ENCODE results near the gene TALDO1. TPM values are rescaled to one million over a fixed set of nuclear protein-coding genes. Genes with fewer than 3 reads are reported as not detected.
A peak's percentile ranks its signal among the peaks of the same experiment; 100 is the strongest.

The TALDO1 gene
- total RNA-seq, 1 experiment from 2014 or later = 173 TPM

GRCh38 chr11:720017-720641, 27.1 kb upstream of the TALDO1 start:
- intact Hi-C loops (cut with micrococcal nuclease; ENCODE audit: unreplicated experiment) = loop anchor here (5.0 to 10.0 kb wide), 2 partner anchors 58 to 165 kb away; no protein-coding TSS in a partner anchor
- peaks cover 32% of the 10 kb centered on the region for H3K27me3 ChIP-seq (replicated peaks; ENCODE audit: insufficient read depth, low read depth, low read length, poor library complexity)
- no peak overlapping the region for H3K27ac ChIP-seq (ENCODE audit: low read depth, low read length, poor library complexity, severe bottlenecking)
- no peaks in the 10 kb centered on the region for H3K36me3 ChIP-seq (ENCODE audit: insufficient read depth, low read length, poor library complexity, severe bottlenecking)
- POLR2A ChIA-PET (ENCODE audit: low non-redundant PET) = no interaction called here
- CTCF ChIA-PET = interaction anchor here (0.6 kb wide), 1 partner anchor 8 kb away, joined by 3 read pairs; no protein-coding TSS in a partner anchor
- BruUV-seq (replicated peaks) = no TSS peak
- no peak for DNase-seq (ENCODE audit: low spot score)
- no peaks in the 10 kb centered on the region for H3K4me1 ChIP-seq (ENCODE audit: insufficient read depth, low read length, poor library complexity, severe bottlenecking)
- H3K9me3 ChIP-seq (ENCODE audit: low read depth, low read length, poor library complexity, severe bottlenecking) = no peaks in the 10 kb centered on the region
- TF ChIP-seq, protein P1, sequence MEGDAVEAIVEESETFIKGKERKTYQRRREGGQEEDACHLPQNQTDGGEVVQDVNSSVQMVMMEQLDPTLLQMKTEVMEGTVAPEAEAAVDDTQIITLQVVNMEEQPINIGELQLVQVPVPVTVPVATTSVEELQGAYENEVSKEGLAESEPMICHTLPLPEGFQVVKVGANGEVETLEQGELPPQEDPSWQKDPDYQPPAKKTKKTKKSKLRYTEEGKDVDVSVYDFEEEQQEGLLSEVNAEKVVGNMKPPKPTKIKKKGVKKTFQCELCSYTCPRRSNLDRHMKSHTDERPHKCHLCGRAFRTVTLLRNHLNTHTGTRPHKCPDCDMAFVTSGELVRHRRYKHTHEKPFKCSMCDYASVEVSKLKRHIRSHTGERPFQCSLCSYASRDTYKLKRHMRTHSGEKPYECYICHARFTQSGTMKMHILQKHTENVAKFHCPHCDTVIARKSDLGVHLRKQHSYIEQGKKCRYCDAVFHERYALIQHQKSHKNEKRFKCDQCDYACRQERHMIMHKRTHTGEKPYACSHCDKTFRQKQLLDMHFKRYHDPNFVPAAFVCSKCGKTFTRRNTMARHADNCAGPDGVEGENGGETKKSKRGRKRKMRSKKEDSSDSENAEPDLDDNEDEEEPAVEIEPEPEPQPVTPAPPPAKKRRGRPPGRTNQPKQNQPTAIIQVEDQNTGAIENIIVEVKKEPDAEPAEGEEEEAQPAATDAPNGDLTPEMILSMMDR (conservative IDR thresholded peaks at IDR 0.05; ENCODE audit: low read depth, low read length) = no peak
- no peak for TF ChIP-seq EZH2 (IDR thresholded peaks at IDR 0.05; ENCODE audit: borderline replicate concordance, low read depth, low read length, poor library complexity, severe bottlenecking)
- H3K4me3 ChIP-seq (ENCODE audit: low read depth, low read length, poor library complexity, severe bottlenecking) = no peak overlapping the region

DNA sequence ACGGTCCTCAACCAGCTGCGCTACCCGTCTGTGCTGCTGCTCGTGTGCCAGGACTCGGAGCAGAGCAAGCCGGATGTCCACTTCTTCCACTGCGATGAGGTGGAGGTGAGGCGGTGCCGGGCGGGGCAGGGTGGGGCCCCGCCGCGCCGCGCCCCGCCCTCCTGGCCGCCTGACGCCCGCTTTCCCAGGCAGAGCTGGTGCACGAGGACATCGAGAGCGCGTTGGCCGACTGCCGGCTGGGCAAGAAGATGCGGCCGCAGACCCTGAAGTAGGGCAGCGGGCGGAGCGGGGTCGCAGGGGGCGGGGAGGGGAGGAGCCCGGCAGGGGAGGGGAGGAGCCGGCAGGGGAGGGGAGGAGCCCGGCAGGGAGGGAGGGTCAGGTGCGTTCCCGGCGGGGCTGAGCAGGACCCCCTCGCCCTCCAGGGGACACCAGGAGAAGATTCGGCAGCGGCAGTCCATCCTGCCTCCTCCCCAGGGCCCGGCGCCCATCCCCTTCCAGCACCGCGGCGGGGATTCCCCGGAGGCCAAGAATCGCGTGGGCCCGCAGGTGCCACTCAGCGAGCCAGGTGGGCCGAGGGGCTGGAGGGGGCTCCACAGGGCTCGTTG, 26.5 kb upstream of the TALDO1 start:
- H3K9me3 ChIP-seq (ENCODE audit: low read depth, low read length, poor library complexity, severe bottlenecking) = no peaks in the 10 kb centered on the region
- ChIA-PET POLR2A (ENCODE audit: low non-redundant PET) (no interaction called here), CTCF (interaction anchor here (0.6 kb wide), 1 partner anchor 8 kb away, joined by 3 read pairs; no protein-coding TSS in a partner anchor)
- no peak for TF ChIP-seq EZH2 (IDR thresholded peaks at IDR 0.05; ENCODE audit: borderline replicate concordance, low read depth, low read length, poor library complexity, severe bottlenecking)
- TF ChIP-seq, protein P1 (conservative IDR thresholded peaks at IDR 0.05; ENCODE audit: low read depth, low read length) = no peak
- H3K4me3 ChIP-seq (ENCODE audit: low read depth, low read length, poor library complexity, severe bottlenecking) = no peak overlapping the region
- intact Hi-C loops (cut with micrococcal nuclease; ENCODE audit: unreplicated experiment) = loop anchor here (5.0 to 10.0 kb wide), 2 partner anchors 58 to 166 kb away; no protein-coding TSS in a partner anchor
- H3K36me3 ChIP-seq (ENCODE audit: insufficient read depth, low read length, poor library complexity, severe bottlenecking) = no peaks in the 10 kb centered on the region
- no peaks in the 10 kb centered on the region for H3K4me1 ChIP-seq (ENCODE audit: insufficient read depth, low read length, poor library complexity, severe bottlenecking)
- H3K27ac ChIP-seq (ENCODE audit: low read depth, low read length, poor library complexity, severe bottlenecking) = no peak overlapping the region
- DNase-seq (ENCODE audit: low spot score) = no peak
- H3K27me3 ChIP-seq (replicated peaks; ENCODE audit: insufficient read depth, low read depth, low read length, poor library complexity) = peaks cover 38% of the 10 kb centered on the region
- no TSS peak for BruUV-seq (replicated peaks)

DNA sequence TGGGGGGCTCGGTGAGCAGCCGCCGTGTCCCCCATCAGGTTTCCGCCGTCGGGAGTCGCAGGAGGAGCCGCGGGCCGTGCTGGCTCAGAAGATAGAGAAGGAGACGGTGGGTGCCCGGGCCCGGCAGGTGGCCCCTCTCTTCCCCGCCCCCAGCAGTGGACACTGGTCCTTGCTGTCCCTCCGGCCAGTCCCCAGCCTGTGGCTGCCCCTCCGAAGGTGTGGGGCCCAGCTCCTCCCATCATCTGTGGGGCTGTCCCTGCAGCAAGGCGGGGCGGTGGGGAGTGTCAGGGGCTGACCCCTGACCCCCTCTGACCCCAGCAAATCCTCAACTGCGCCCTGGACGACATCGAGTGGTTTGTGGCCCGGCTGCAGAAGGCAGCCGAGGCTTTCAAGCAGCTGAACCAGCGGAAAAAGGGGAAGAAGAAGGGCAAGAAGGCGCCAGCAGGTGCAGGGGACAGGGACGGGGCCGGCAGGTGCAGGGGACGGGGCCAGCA, 26.0 kb upstream of the TALDO1 start:
- Histone ChIP-seq H3K4me3 (ENCODE audit: low read depth, low read length, poor library complexity, severe bottlenecking) (no peak overlapping the region), H3K27ac (ENCODE audit: low read depth, low read length, poor library complexity, severe bottlenecking) (no peak overlapping the region), H3K4me1 (ENCODE audit: insufficient read depth, low read length, poor library complexity, severe bottlenecking) (no peaks in the 10 kb centered on the region), H3K27me3 (replicated peaks; ENCODE audit: insufficient read depth, low read depth, low read length, poor library complexity) (peaks cover 40% of the 10 kb centered on the region), H3K36me3 (ENCODE audit: insufficient read depth, low read length, poor library complexity, severe bottlenecking) (no peaks in the 10 kb centered on the region), H3K9me3 (ENCODE audit: low read depth, low read length, poor library complexity, severe bottlenecking) (no peaks in the 10 kb centered on the region)
- CTCF ChIA-PET = no interaction called here
- TF ChIP-seq EZH2 (IDR thresholded peaks at IDR 0.05; ENCODE audit: borderline replicate concordance, low read depth, low read length, poor library complexity, severe bottlenecking) = peak; percentile 48
- TF ChIP-seq, protein P1 (conservative IDR thresholded peaks at IDR 0.05; ENCODE audit: low read depth, low read length) = no peak
- DNase-seq (ENCODE audit: low spot score) = no peak
- no TSS peak for BruUV-seq (replicated peaks)
- intact Hi-C loops (cut with micrococcal nuclease; ENCODE audit: unreplicated experiment) = loop anchor here (5.0 to 10.0 kb wide), 2 partner anchors 59 to 166 kb away; no protein-coding TSS in a partner anchor
- POLR2A ChIA-PET (ENCODE audit: low non-redundant PET) = no interaction called here
